ENCODE data around the gene SUMO3.

DNA sequence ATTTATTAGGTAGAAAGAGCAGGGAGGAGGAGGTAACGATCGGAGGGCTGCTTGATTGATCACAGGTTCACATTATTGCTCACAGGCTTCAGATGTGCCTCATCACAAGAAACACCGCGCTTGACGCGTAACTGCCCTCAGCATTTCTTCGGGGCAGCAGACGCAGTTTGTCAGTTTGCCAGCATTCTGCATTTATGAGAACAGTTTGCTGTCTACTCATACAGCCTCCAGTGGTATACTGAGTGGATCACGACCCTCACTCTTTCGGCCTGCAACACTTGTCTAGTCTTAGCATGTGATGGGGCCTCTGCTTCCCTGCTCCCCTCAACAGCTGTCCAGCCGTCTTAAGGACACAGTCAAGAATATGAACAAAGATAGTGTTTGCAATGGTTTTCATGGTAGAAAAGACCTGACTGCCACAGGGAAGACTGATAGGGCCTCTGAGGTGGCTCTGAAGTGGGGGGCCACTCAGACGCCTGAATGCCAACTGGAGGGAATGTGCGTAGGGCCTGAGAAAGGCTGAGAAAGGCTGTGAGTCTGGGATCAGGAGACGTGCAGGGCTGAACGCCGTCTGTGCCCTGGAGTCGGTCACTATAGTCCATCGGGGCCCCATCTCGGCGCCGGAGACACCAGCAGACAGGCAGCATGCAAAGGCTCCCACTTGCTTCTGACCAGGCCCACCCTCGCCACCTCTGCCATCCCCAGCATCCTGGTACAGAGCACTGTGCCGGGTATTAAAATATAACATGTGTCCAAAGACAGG is 61.3 kb downstream of the SUMO3 start:
- TF ChIP-seq, protein P1, sequence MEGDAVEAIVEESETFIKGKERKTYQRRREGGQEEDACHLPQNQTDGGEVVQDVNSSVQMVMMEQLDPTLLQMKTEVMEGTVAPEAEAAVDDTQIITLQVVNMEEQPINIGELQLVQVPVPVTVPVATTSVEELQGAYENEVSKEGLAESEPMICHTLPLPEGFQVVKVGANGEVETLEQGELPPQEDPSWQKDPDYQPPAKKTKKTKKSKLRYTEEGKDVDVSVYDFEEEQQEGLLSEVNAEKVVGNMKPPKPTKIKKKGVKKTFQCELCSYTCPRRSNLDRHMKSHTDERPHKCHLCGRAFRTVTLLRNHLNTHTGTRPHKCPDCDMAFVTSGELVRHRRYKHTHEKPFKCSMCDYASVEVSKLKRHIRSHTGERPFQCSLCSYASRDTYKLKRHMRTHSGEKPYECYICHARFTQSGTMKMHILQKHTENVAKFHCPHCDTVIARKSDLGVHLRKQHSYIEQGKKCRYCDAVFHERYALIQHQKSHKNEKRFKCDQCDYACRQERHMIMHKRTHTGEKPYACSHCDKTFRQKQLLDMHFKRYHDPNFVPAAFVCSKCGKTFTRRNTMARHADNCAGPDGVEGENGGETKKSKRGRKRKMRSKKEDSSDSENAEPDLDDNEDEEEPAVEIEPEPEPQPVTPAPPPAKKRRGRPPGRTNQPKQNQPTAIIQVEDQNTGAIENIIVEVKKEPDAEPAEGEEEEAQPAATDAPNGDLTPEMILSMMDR (IDR thresholded peaks at IDR 0.05), result no peak
- TF ChIP-seq POLR2AphosphoS5 (IDR thresholded peaks at IDR 0.05; ENCODE audit: low read depth, low read length), result no peak
- TF ChIP-seq TAF1 (IDR thresholded peaks at IDR 0.05; ENCODE audit: borderline replicate concordance, low read depth, low read length), result no peak
- TF ChIP-seq RAD21 (IDR thresholded peaks at IDR 0.05; ENCODE audit: low read length), result no peak
- TF ChIP-seq JUND (IDR thresholded peaks at IDR 0.05), result no peak
- no peak for TF ChIP-seq EZH2phosphoT487 (IDR thresholded peaks at IDR 0.05; ENCODE audit: borderline replicate concordance, low read depth)
- TF ChIP-seq FOXM1 (IDR thresholded peaks at IDR 0.05; ENCODE audit: low read depth), result no peak
- no peak for TF ChIP-seq RFX5 (IDR thresholded peaks at IDR 0.05; ENCODE audit: low read length)
- no peak for TF ChIP-seq FOSL2 (IDR thresholded peaks at IDR 0.05; ENCODE audit: borderline replicate concordance, low read depth)
- no peak for TF ChIP-seq RCOR1 (IDR thresholded peaks at IDR 0.05; ENCODE audit: low read length)
- TF ChIP-seq MXI1 (IDR thresholded peaks at IDR 0.05; ENCODE audit: low read depth, low read length), result no peak
- TF ChIP-seq RXRA (IDR thresholded peaks at IDR 0.05; ENCODE audit: borderline replicate concordance, low read depth), result no peak
- no peak for TF ChIP-seq FOXJ3 (CRISPR knock-in tag; IDR thresholded peaks at IDR 0.05)

Measured in SK-N-SH (cell line).